Measurements from ENCODE around the gene CPXM2.

The CPXM2 gene

GRCh38 chr10:123869020-123869414, 22.6 kb downstream of the CPXM2 start:
- DNase-seq = no peak

- DNase-seq = no peak
Observed at GRCh38 chr10:123868038-123869019, 23.3 kb downstream of the CPXM2 start.

- no peak for DNase-seq
Observed at GRCh38 chr10:123865880-123866279, 25.7 kb downstream of the CPXM2 start.

GRCh38 chr10:123865350-123865749, 26.3 kb downstream of the CPXM2 start:
- no peak for DNase-seq

GRCh38 chr10:123864923-123865322, 26.7 kb downstream of the CPXM2 start:
- no peak for DNase-seq

GRCh38 chr10:123863721-123864482, 27.7 kb downstream of the CPXM2 start:
- no peak for DNase-seq

GRCh38 chr10:123863183-123863575, 28.4 kb downstream of the CPXM2 start:
- DNase-seq = no peak

GRCh38 chr10:123862421-123863182, 29.0 kb downstream of the CPXM2 start:
- DNase-seq = peak; percentile 70

- no peak for DNase-seq
Observed at GRCh38 chr10:123860856-123861255, 30.8 kb downstream of the CPXM2 start.

- DNase-seq = no peak
Observed at GRCh38 chr10:123860209-123860608, 31.4 kb downstream of the CPXM2 start.

GRCh38 chr10:123859653-123860050, 32.0 kb downstream of the CPXM2 start:
- DNase-seq = no peak

- no peak for DNase-seq
Observed at GRCh38 chr10:123858907-123859652, 32.5 kb downstream of the CPXM2 start.

GRCh38 chr10:123858077-123858681, 33.4 kb downstream of the CPXM2 start:
- DNase-seq = peak; percentile 87

- no peak for DNase-seq
Observed at GRCh38 chr10:123857616-123858015, 34.0 kb downstream of the CPXM2 start.

GRCh38 chr10:123855008-123855684, 36.5 kb downstream of the CPXM2 start:
- DNase-seq = peak; percentile 48

- no peak for DNase-seq
Observed at GRCh38 chr10:123854498-123854897, 37.1 kb downstream of the CPXM2 start.

GRCh38 chr10:123854003-123854402, 37.6 kb downstream of the CPXM2 start:
- no peak for DNase-seq

- no peak for DNase-seq
Observed at GRCh38 chr10:123852411-123852951, 39.1 kb downstream of the CPXM2 start.

- DNase-seq = no peak
Observed at GRCh38 chr10:123848564-123849457, 42.8 kb downstream of the CPXM2 start.

Data from fibroblast of skin of scalp (primary cell).